HG03521 (cell line): ENCODE data around the gene PXT1.
"Not testable (repeated sequence)": the region's sequence is repeated elsewhere in the genome, so short reads cannot be mapped to it uniquely, and the experiment has no call there.

Source experiments
- ATAC-seq: cut with Tn5 transposase; IDR thresholded peaks from one replicate; pipeline ENCODE4 v1.9.1; 2021; ENCODE audit warnings: mild to moderate bottlenecking, moderate library complexity; ENCODE audit not compliant: unreplicated experiment

PXT1 gene

DNA sequence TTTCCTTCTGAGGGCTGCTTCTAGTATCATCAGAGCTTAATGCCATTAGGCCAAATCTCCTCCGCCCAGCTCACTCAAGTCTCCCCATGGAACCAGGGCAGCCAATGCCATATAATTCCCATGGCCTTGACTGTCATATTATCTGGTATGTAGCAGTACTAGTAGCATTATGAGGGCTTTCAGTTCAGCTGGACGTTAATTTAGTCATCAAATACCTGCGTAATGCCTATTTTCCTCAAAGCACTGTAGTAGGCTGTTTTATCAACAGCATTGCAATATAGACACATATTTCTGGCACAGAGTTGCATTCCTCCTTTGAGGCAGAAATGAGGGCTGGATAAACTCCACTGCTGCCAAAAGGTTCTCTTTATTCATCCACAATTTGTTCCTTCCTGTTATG lies 1.8 kb upstream of the PXT1 start:
- no peak for ATAC-seq

DNA sequence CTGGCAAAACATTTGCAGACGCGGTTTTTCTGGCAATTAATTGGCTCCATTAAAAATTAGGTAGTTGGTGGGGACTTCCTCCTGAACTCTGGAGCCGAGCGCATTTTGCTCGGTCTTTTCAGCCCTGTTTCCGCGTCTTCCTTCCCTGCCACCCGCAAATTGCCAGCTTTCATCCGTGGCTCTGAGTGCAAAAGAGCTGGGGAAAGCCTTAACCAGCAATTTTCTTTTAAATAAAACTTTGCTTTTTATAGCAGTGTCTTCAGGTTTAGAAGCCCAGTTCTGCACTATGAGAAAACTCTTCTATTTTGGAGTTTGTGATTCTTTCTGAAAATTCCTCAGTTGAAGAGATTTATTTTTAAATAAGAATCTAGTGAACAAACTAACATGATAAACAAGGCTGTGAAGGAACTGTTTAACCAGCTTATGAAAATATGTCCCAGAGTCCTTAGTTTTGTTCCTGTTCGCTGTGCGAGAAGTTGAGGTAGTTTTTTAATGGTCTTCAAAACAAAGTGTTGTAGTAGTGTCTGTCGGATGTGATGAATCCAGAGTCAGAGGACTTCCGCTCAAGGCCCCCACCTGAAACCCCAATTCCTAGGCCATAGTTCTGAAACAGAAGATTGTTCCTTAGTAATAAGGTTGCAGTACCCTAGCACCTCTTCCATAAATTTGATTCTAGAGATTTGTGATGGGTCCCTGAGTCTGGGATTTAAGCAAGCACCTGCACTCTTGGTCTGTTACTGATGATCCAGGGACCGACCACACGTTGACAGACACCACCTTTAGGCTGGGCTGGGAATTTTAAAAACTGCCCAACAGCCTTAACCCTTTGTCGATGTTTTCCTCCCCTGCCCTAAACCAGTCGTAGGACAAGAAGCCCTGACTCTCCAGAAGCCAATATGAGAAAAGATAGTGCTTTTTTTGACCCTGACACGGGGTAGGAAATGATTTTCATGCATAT lies 1.1 kb upstream of the PXT1 start:
- ATAC-seq = peak; percentile 3

DNA sequence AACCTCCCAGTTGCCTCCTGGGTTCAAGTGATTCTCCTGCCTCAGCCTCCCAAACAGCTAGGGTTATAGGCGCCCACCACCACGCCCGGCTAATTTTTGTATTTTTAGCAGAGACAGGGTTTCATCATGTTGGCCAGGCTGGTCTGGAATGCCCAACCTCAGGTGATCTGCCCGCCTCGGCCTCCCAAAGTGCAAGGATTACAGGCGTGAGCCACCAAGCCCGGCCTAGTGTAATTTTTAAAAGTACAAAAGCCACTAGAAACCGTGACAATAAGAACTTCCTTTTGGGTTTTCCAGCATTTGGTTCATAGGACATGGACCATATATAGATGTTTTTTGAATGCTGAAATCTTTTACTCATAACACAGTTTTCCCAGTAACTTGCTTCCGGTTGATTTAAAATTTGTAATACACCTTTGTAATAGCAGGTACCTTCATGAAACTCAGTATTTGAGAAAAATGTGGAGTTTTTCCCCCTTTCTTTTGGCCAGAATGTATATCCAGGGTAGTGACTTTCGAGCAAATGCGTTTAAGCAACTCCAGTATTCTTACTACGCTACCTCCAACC lies 467 bp downstream of the PXT1 start:
- no peak for ATAC-seq

GRCh38 chr6:36441307-36441894 lies 1.3 kb downstream of the PXT1 start:
- peak; percentile 36 for ATAC-seq

- no peak for ATAC-seq
These were observed 6.2 kb downstream of the PXT1 start for GRCh38 chr6:36436466-36436865.

GRCh38 chr6:36432151-36432671 lies 10.4 kb downstream of the PXT1 start:
- ATAC-seq = no peak

GRCh38 chr6:36431197-36431596 lies 11.5 kb downstream of the PXT1 start:
- no peak for ATAC-seq

- ATAC-seq = no peak
These were observed 12.3 kb downstream of the PXT1 start for GRCh38 chr6:36430351-36430750.

DNA sequence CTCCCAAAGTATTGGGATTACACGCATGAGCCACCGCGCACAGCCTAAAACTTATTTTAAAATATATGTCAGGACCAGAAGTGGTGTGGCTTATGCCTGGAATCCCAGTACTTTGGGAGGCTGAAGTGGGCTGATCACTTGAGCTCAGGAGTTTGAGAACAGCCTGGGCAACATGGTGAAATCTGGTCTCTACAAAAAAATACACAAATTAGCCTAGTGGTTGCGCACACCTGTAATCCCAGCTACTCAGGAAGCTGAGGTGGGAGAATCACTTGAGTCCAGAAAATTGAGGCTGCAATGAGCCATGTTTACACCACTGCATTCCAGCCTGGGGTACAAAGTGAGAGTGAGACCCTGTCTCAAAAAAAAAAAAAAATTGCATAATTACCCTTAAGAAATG lies 13.7 kb downstream of the PXT1 start:
- ATAC-seq = no peak

- no peak for ATAC-seq
These were observed 16.0 kb downstream of the PXT1 start for GRCh38 chr6:36426622-36427021.

GRCh38 chr6:36423101-36423824 lies 19.4 kb downstream of the PXT1 start:
- peak; percentile 98 for ATAC-seq

GRCh38 chr6:36422714-36423100 lies 19.9 kb downstream of the PXT1 start:
- no peak for ATAC-seq

DNA sequence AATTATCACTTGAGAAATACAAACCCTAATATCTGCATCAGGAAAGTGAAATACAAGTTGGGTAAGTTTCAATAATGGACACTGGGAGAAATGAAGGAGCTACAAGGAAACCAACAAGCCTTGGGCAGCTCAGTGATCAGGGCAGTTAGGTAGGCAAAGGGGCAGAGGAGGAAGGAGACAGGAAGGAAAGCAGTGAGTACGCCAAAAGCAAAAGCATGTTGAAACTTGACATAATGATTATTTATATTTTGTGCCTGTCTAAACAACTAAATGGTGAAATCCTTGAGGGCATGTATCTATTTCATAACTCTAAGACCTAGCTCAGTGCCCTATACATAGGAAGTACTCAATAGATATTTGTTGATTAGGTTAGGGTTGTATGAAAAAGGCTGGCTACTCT lies 23.3 kb downstream of the PXT1 start:
- ATAC-seq = no peak

GRCh38 chr6:36418558-36418957 lies 24.1 kb downstream of the PXT1 start:
- no peak for ATAC-seq

- no peak for ATAC-seq
These were observed 28.2 kb downstream of the PXT1 start for GRCh38 chr6:36414481-36414880.

- ATAC-seq = no peak
These were observed 28.9 kb downstream of the PXT1 start for GRCh38 chr6:36413489-36414480.

DNA sequence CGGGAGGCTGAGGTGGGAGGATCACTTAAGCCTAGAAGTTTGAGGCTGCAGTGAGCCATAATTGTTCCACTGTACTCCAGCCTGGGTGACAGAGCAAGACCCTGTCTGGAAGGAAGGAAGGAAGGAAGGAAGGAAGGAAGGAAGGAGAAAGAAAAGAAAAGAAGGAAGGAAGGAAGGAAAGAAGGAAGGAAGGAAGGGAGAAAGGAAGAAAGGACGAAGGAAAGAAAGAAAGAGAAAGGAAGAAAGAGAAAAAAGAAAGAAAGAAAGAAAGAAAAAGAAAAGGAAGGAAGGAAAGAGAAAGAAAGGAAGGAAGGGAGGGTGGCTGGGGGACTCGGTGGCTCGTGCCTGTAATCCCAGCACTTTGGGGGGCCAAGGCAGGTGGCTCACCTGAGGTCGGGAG lies 32.9 kb downstream of the PXT1 start:
- not testable (repeated sequence) for ATAC-seq

GRCh38 chr6:36404164-36404563 lies 38.5 kb downstream of the PXT1 start:
- ATAC-seq = no peak

DNA sequence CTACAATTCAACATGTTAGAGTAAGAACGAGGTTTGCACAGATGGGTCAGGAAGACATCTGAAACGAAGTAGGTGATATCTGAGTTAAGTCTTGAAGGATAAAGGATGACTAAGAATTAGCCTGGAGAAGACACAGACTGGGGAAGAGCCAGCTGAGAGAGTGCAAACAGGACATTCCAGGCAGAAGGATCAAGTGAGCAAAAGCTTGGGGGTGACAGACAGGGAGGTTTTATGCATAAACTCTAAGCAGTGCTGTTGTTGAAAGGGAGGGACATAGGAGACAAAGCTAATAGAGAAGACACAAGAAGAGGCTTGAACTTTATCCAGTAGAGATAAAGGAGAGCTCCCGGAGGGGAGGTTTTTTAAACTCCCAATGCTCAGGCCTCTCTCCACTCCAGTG lies 40.2 kb downstream of the PXT1 start:
- no peak for ATAC-seq

GRCh38 chr6:36399970-36400369 lies 42.7 kb downstream of the PXT1 start:
- no peak for ATAC-seq
